WTC11 (cell line): ENCODE data around the gene MDFIC. TPM values are rescaled to one million over a fixed set of nuclear protein-coding genes. Genes with fewer than 3 reads are reported as not detected.

Experiments used
- ATAC-seq: fragments of 200-7000 bp; cut with Tn5 transposase; 2 replicates; pipeline ENCODE4 v1.10.0; 2021; ENCODE audit warnings: mild to moderate bottlenecking, moderate library complexity
- CTCF ChIA-PET: fragments of 300-600 bp; sonication (Branson Sonifier 250); formaldehyde crosslinking; loops from one replicate; lab custom pipeline; 2021; ENCODE audit warnings: antibody characterized with exemption; lab: Charles Lee
- POLR2A ChIA-PET: fragments of 350-600 bp; sonication (Branson Sonifier 250); formaldehyde crosslinking; loops from one replicate; lab custom pipeline; 2021; ENCODE audit warnings: antibody characterized with exemption; lab: Charles Lee
- DNase-seq: peaks from one replicate; pipeline ENCODE4 v3.0.0; 2021; ENCODE audit warnings: low spot score
- H3K27ac Mint-ChIP-seq: 2 replicates; pipeline ENCODE4 v1.8.0; 2021; ENCODE audit warnings: mixed read lengths
- H3K27me3 Mint-ChIP-seq: 2 replicates; pipeline ENCODE4 v1.8.0; 2021; ENCODE audit warnings: low read depth, mild to moderate bottlenecking, moderate library complexity, mixed read lengths
- H3K36me3 Mint-ChIP-seq: 2 replicates; pipeline ENCODE4 v1.8.0; 2021; ENCODE audit warnings: mixed read lengths
- H3K4me1 Mint-ChIP-seq: 2 replicates; pipeline ENCODE4 v1.8.0; 2022; ENCODE audit warnings: mixed read lengths
- H3K4me3 Mint-ChIP-seq: 2 replicates; pipeline ENCODE4 v1.8.0; 2021; ENCODE audit warnings: mild to moderate bottlenecking, moderate library complexity, mixed read lengths
- H3K9me3 Mint-ChIP-seq: 2 replicates; pipeline ENCODE4 v1.8.0; 2021; ENCODE audit warnings: mixed read lengths
- ATF1 ChIP-seq: sonication (generic); formaldehyde crosslinking; IDR thresholded peaks from 2 replicates; pipeline ENCODE4 v1.8.1; 2023; ENCODE audit warnings: mild to moderate bottlenecking, moderate library complexity, missing genetic modification reagents
- EMX1 ChIP-seq: fragments of 250-450 bp; sonication (Bioruptor Pico); IDR thresholded peaks from 2 replicates; pipeline ENCODE4 v1.8.0; 2021; ENCODE audit warnings: mild to moderate bottlenecking
- HMGA2 ChIP-seq: fragments of 250-450 bp; sonication (Bioruptor Pico); IDR thresholded peaks from 2 replicates; pipeline ENCODE4 v1.4.0; 2021; ENCODE audit warnings: mild to moderate bottlenecking, moderate library complexity
- JAZF1 ChIP-seq: fragments of 250-450 bp; sonication (Bioruptor Pico); IDR thresholded peaks from 2 replicates; pipeline ENCODE4 v1.9.0; 2021; ENCODE audit warnings: moderate library complexity, mild to moderate bottlenecking, inconsistent platforms
- KAT7 ChIP-seq: sonication (generic); formaldehyde crosslinking; IDR thresholded peaks from 2 replicates; pipeline ENCODE4 v1.8.1; 2023; ENCODE audit warnings: missing genetic modification reagents, mild to moderate bottlenecking, borderline replicate concordance
- NFE2L1 ChIP-seq: sonication (generic); formaldehyde crosslinking; IDR thresholded peaks from 2 replicates; pipeline ENCODE4 v1.8.1; 2023; ENCODE audit warnings: missing genetic modification reagents
- NR3C1 ChIP-seq: sonication (generic); formaldehyde crosslinking; conservative IDR thresholded peaks from 2 replicates; pipeline ENCODE4 v1.8.1; 2023; ENCODE audit warnings: low read depth, mild to moderate bottlenecking, missing genetic modification reagents
- SMAD3 ChIP-seq: sonication (generic); formaldehyde crosslinking; IDR thresholded peaks from 2 replicates; pipeline ENCODE4 v1.8.0; 2022; ENCODE audit warnings: missing genetic modification reagents, mild to moderate bottlenecking, borderline replicate concordance
- ZNF232 ChIP-seq: sonication (generic); formaldehyde crosslinking; IDR thresholded peaks from 2 replicates; pipeline ENCODE4 v1.8.0; 2022; ENCODE audit warnings: mild to moderate bottlenecking, missing genetic modification reagents
- ZNF263 ChIP-seq: sonication (generic); formaldehyde crosslinking; IDR thresholded peaks from 2 replicates; pipeline ENCODE4 v1.8.1; 2022; ENCODE audit warnings: low read depth, mild to moderate bottlenecking, moderate library complexity, missing genetic modification reagents
- ZNF416 ChIP-seq: fragments of 250-450 bp; sonication (Bioruptor Pico); IDR thresholded peaks from 2 replicates; pipeline ENCODE4 v1.9.0; 2021; ENCODE audit warnings: mild to moderate bottlenecking, inconsistent platforms
- total RNA-seq: library from RNA; stranded (reverse); gene quantifications from 3 replicates; pipeline ENCODE4 v1.2.3, GENCODE V29; 2021
- TF ChIP-seq, protein P1 (sequence below): sonication (generic); formaldehyde crosslinking; IDR thresholded peaks from 2 replicates; pipeline ENCODE4 v1.8.0; 2023; ENCODE audit warnings: mild to moderate bottlenecking, missing genetic modification reagents
- TF ChIP-seq, protein P2 (sequence below): fragments of 250-450 bp; sonication (Bioruptor Pico); IDR thresholded peaks from 2 replicates; pipeline ENCODE4 v1.9.0; 2021; ENCODE audit warnings: moderate library complexity, mild to moderate bottlenecking, inconsistent platforms, borderline replicate concordance
- TF ChIP-seq, protein P3 (sequence below): fragments of 250-450 bp; sonication (Bioruptor Pico); IDR thresholded peaks from 2 replicates; pipeline ENCODE4 v2.1.2; 2022; ENCODE audit warnings: mild to moderate bottlenecking, moderate library complexity
- TF ChIP-seq, protein P4 (sequence below): sonication (generic); formaldehyde crosslinking; IDR thresholded peaks from 2 replicates; pipeline ENCODE4 v1.8.0; 2022; ENCODE audit warnings: missing genetic modification reagents
- TF ChIP-seq, protein P5 (sequence below): sonication (generic); formaldehyde crosslinking; conservative IDR thresholded peaks from 2 replicates; pipeline ENCODE4 v1.8.1; 2023; ENCODE audit warnings: mild to moderate bottlenecking, low read depth, missing genetic modification reagents, moderate library complexity
- TF ChIP-seq, protein P6 (sequence below): sonication (generic); formaldehyde crosslinking; IDR thresholded peaks from 2 replicates; pipeline ENCODE4 v1.8.0; 2023; ENCODE audit warnings: missing genetic modification reagents, mild to moderate bottlenecking, borderline replicate concordance

The MDFIC gene
- total RNA-seq, 1 experiment from 2014 or later, result 8.4 TPM

DNA sequence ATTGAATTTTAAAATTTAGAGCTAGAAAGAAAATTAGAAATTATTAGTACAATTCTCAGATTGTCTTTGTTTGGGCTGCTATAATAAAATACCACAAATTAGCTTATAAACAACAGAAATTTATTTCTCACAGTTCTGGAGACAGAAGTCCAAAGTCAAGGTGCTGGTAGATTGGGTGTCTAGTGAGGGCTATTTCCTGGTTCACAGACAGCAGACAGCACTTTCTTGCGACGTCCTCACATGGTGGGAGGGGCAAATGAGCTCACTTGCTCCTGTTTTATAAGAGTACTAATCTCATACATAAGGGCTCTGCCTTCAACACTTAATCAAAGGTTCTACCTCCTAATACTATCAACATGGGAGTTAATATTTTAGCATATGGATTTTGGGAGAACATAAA is 134.1 kb downstream of the MDFIC start (continued):
- TF ChIP-seq, protein P1, sequence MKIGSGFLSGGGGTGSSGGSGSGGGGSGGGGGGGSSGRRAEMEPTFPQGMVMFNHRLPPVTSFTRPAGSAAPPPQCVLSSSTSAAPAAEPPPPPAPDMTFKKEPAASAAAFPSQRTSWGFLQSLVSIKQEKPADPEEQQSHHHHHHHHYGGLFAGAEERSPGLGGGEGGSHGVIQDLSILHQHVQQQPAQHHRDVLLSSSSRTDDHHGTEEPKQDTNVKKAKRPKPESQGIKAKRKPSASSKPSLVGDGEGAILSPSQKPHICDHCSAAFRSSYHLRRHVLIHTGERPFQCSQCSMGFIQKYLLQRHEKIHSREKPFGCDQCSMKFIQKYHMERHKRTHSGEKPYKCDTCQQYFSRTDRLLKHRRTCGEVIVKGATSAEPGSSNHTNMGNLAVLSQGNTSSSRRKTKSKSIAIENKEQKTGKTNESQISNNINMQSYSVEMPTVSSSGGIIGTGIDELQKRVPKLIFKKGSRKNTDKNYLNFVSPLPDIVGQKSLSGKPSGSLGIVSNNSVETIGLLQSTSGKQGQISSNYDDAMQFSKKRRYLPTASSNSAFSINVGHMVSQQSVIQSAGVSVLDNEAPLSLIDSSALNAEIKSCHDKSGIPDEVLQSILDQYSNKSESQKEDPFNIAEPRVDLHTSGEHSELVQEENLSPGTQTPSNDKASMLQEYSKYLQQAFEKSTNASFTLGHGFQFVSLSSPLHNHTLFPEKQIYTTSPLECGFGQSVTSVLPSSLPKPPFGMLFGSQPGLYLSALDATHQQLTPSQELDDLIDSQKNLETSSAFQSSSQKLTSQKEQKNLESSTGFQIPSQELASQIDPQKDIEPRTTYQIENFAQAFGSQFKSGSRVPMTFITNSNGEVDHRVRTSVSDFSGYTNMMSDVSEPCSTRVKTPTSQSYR (CRISPR knock-in tag), result no peak
- no peak for TF ChIP-seq NR3C1 (CRISPR knock-in tag)

DNA sequence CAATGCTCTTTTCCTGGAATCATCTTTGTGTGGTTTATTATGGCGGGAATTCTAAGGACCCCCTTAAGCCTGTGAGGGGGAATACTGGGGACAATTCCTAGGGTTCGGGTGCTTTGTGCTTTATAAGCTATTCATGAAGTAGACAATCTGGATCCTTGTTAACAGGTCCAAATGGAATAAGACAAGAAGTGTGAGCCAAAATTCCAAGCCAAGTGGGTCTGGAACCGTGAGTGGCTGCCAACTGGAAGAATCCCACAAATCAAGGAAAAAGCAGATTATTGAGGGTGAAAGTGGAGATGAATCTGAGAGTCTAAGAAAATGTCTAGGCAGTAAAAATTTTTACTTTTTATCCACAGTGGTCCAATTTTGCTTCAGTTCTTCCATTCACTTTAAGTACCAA is 136.8 kb downstream of the MDFIC start:
- DNase-seq (no peak), ATAC-seq (no peak)
- H3K27ac Mint-ChIP-seq, result no peak overlapping the region
- CTCF ChIA-PET, result no interaction called here
- no peaks in the 10 kb centered on the region for H3K27me3 Mint-ChIP-seq
- H3K9me3 Mint-ChIP-seq, result no peaks in the 10 kb centered on the region
- H3K4me3 Mint-ChIP-seq, result no peak overlapping the region
- H3K4me1 Mint-ChIP-seq, result peaks cover 3% of the 10 kb centered on the region; the same call in 1 of the 2 replicates
- no peaks in the 10 kb centered on the region for H3K36me3 Mint-ChIP-seq
- POLR2A ChIA-PET, result no interaction called here
- TF ChIP-seq HMGA2 (CRISPR knock-in tag), result no peak
- no peak for TF ChIP-seq NFE2L1 (CRISPR knock-in tag)
- no peak for TF ChIP-seq ZNF416 (CRISPR knock-in tag)
- TF ChIP-seq ZNF232 (CRISPR knock-in tag), result no peak
- TF ChIP-seq, protein P2, sequence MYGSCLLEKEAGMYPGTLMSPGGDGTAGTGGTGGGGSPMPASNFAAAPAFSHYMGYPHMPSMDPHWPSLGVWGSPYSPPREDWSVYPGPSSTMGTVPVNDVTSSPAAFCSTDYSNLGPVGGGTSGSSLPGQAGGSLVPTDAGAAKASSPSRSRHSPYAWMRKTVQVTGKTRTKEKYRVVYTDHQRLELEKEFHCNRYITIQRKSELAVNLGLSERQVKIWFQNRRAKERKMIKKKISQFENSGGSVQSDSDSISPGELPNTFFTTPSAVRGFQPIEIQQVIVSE (CRISPR knock-in tag), result no peak
- TF ChIP-seq, protein P3, sequence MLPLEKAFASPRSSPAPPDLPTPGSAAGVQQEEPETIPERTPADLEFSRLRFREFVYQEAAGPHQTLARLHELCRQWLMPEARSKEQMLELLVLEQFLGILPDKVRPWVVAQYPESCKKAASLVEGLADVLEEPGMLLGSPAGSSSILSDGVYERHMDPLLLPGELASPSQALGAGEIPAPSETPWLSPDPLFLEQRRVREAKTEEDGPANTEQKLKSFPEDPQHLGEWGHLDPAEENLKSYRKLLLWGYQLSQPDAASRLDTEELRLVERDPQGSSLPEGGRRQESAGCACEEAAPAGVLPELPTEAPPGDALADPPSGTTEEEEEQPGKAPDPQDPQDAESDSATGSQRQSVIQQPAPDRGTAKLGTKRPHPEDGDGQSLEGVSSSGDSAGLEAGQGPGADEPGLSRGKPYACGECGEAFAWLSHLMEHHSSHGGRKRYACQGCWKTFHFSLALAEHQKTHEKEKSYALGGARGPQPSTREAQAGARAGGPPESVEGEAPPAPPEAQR, result no peak
- TF ChIP-seq, protein P4, sequence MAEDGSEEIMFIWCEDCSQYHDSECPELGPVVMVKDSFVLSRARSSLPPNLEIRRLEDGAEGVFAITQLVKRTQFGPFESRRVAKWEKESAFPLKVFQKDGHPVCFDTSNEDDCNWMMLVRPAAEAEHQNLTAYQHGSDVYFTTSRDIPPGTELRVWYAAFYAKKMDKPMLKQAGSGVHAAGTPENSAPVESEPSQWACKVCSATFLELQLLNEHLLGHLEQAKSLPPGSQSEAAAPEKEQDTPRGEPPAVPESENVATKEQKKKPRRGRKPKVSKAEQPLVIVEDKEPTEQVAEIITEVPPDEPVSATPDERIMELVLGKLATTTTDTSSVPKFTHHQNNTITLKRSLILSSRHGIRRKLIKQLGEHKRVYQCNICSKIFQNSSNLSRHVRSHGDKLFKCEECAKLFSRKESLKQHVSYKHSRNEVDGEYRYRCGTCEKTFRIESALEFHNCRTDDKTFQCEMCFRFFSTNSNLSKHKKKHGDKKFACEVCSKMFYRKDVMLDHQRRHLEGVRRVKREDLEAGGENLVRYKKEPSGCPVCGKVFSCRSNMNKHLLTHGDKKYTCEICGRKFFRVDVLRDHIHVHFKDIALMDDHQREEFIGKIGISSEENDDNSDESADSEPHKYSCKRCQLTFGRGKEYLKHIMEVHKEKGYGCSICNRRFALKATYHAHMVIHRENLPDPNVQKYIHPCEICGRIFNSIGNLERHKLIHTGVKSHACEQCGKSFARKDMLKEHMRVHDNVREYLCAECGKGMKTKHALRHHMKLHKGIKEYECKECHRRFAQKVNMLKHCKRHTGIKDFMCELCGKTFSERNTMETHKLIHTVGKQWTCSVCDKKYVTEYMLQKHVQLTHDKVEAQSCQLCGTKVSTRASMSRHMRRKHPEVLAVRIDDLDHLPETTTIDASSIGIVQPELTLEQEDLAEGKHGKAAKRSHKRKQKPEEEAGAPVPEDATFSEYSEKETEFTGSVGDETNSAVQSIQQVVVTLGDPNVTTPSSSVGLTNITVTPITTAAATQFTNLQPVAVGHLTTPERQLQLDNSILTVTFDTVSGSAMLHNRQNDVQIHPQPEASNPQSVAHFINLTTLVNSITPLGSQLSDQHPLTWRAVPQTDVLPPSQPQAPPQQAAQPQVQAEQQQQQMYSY (CRISPR knock-in tag), result no peak
- TF ChIP-seq, protein P5, sequence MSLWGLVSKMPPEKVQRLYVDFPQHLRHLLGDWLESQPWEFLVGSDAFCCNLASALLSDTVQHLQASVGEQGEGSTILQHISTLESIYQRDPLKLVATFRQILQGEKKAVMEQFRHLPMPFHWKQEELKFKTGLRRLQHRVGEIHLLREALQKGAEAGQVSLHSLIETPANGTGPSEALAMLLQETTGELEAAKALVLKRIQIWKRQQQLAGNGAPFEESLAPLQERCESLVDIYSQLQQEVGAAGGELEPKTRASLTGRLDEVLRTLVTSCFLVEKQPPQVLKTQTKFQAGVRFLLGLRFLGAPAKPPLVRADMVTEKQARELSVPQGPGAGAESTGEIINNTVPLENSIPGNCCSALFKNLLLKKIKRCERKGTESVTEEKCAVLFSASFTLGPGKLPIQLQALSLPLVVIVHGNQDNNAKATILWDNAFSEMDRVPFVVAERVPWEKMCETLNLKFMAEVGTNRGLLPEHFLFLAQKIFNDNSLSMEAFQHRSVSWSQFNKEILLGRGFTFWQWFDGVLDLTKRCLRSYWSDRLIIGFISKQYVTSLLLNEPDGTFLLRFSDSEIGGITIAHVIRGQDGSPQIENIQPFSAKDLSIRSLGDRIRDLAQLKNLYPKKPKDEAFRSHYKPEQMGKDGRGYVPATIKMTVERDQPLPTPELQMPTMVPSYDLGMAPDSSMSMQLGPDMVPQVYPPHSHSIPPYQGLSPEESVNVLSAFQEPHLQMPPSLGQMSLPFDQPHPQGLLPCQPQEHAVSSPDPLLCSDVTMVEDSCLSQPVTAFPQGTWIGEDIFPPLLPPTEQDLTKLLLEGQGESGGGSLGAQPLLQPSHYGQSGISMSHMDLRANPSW (CRISPR knock-in tag), result no peak
- no peak for TF ChIP-seq JAZF1 (CRISPR knock-in tag)
- TF ChIP-seq, protein P1 (CRISPR knock-in tag), result no peak
- no peak for TF ChIP-seq KAT7 (CRISPR knock-in tag)
- no peak for TF ChIP-seq ATF1 (CRISPR knock-in tag)
- TF ChIP-seq, protein P6, sequence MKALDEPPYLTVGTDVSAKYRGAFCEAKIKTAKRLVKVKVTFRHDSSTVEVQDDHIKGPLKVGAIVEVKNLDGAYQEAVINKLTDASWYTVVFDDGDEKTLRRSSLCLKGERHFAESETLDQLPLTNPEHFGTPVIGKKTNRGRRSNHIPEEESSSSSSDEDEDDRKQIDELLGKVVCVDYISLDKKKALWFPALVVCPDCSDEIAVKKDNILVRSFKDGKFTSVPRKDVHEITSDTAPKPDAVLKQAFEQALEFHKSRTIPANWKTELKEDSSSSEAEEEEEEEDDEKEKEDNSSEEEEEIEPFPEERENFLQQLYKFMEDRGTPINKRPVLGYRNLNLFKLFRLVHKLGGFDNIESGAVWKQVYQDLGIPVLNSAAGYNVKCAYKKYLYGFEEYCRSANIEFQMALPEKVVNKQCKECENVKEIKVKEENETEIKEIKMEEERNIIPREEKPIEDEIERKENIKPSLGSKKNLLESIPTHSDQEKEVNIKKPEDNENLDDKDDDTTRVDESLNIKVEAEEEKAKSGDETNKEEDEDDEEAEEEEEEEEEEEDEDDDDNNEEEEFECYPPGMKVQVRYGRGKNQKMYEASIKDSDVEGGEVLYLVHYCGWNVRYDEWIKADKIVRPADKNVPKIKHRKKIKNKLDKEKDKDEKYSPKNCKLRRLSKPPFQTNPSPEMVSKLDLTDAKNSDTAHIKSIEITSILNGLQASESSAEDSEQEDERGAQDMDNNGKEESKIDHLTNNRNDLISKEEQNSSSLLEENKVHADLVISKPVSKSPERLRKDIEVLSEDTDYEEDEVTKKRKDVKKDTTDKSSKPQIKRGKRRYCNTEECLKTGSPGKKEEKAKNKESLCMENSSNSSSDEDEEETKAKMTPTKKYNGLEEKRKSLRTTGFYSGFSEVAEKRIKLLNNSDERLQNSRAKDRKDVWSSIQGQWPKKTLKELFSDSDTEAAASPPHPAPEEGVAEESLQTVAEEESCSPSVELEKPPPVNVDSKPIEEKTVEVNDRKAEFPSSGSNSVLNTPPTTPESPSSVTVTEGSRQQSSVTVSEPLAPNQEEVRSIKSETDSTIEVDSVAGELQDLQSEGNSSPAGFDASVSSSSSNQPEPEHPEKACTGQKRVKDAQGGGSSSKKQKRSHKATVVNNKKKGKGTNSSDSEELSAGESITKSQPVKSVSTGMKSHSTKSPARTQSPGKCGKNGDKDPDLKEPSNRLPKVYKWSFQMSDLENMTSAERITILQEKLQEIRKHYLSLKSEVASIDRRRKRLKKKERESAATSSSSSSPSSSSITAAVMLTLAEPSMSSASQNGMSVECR (CRISPR knock-in tag), result no peak
- TF ChIP-seq SMAD3, result no peak
- TF ChIP-seq EMX1 (CRISPR knock-in tag), result no peak
- no peak for TF ChIP-seq ZNF263 (CRISPR knock-in tag)
